PC-3 (cell line): ENCODE results near the gene LIN28B.

Experiments used
- CTCF ChIP-seq: fragments of 300-600 bp; sonication (generic); conservative IDR thresholded peaks from 2 replicates; pipeline ENCODE4 v1.5.1; 2017; ENCODE audit warnings: antibody characterized with exemption, low read depth, mild to moderate bottlenecking, low read length
- EZH2 ChIP-seq: fragments of 300-600 bp; sonication (generic); IDR thresholded peaks from one replicate; pipeline ENCODE4 v1.6.1; 2017; ENCODE audit warnings: antibody characterized with exemption, mild to moderate bottlenecking, low read length; ENCODE audit not compliant: unreplicated experiment

- TF ChIP-seq CTCF, result no peak
- TF ChIP-seq EZH2, result no peak
Measured at GRCh38 chr6:104930939-104931338, 26.0 kb upstream of the LIN28B start.
